HPDE6-E6E7 (cell line): ENCODE data around the gene MAP3K9.

Source experiments
- DNase-seq: peaks from one replicate; pipeline ENCODE4 v3.0.0; 2011; ENCODE audit warnings: missing footprints; ENCODE audit errors: extremely low spot score

MAP3K9 gene

DNA sequence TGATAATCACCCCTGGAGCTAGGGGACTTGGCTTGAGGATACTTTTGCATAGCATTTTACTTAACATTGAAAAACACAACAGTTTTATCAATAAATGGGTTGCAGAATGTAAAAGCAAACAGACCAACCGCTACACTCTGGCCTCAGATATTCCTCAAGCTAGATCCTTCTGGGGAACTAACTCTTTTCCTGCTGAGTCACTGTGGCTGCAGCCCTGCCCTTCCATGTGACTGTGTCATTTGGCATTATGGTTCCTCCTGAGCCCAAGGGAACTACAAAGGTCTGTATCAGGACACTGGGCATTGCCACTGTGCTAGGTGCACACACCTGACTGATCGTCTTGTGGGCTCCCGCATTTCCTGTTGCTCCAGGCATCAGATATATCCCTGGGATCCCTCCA lies 111.0 kb downstream of the MAP3K9 start:
- DNase-seq = peak; percentile 69

DNA sequence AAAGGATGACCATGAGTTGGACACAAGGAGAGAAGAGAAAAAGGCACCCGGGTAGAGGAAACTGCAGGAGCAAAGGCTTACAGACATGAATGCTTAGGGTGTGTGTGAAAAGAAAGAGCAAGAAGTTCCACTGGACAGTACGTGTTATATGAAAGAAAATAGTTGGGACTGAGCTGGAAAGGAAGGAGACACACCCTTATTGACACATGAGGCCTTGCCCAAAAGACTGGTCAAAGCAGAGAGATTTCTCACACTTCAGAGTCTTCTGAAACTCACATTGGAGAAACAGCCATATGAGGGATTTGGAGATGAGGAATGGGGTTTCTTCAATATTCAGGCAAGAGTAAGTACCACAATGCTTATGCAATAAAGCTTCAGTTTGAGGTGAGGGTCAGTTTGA lies 111.6 kb downstream of the MAP3K9 start:
- DNase-seq = no peak

DNA sequence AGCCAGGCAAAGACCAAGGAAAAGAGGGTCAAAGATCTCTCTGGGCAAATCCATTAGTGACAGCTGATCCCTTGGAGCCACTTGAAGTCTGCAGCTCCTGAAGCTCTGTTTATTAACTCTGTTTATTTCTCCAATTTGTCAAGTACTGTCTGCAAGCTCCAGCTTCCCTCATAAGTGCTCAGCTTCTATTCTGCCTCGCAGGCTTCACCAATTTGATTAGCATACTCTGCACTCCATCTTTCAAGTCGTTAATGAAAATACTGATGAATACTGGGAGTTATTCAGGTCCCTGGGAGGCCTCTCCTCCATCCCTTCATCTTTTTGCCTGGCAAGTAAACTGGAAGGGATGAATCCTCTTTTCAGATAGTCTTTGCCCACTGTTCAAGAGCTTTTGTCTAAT lies 113.3 kb downstream of the MAP3K9 start:
- no peak for DNase-seq

DNA sequence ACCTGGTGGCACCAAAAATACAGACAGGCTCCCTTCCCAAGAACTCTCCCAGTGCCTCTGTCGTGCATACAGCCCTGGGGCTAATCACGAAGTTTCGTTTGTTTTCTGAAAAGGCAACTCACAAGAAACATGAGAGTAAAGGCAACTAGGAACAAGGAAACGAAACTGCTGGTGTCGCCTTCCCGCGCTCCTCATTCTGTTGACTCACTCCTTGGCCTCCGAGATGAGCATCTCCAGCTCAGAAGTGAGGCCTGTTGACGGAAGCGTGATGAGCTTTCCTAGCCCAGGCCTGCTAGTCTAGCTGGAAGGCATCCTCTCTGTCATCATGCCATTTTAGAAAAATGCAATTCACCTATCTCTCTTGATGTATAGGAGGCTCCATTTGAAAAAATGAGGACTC lies 117.1 kb downstream of the MAP3K9 start:
- peak; percentile 61 for DNase-seq

DNA sequence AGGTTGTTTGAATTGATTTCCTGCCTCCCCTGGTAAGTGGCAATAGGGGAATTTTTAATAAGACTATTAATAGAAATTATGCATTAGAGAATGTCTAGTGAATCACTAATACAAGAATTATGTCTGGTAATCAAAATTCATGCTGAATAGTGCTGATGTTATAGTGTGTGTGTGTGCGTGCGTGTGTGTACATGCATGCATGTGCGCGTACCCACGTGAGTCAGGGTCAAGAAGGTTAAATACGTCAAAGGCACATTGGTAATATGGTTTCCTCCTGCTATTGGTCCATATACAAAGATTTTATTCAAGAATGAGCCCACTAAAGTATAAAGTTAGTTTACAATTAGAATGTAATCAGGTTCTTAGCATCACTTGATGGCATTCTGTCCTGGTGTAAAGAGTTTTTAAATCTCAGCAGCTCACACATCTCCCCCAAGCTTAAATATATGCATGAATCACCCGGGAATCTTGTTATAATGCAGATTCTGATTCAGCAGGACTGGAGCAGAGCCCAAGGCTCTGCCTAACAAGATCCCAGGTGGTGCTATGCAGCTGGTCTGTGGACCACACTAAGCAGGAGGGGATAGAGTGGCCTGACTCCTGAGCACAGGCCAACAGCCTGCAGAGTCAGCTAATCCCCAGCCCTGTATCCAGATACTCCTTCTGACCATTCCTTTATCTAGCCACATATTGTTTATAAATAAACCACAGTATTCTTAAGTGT lies 123.7 kb downstream of the MAP3K9 start:
- no peak for DNase-seq

DNA sequence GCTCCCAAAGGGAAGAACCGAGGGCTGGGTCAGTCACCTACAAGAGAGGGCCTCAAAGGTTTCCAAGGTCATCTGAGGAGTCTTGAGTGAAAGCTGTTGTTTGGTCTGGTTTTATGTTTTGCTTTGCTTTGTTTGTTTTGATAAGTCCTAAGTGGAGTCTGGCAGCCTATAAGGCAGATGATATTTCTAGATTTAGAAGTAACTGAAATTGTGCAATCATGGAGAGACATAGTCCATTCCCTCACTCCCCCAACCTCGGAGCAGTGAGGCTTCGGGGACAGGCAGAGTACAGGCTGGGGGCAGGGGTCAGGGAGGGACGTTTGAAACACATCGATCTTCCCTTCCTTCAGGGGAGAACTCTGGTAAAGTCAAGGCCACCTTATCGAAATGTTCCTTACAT lies 125.3 kb downstream of the MAP3K9 start:
- DNase-seq = no peak

DNA sequence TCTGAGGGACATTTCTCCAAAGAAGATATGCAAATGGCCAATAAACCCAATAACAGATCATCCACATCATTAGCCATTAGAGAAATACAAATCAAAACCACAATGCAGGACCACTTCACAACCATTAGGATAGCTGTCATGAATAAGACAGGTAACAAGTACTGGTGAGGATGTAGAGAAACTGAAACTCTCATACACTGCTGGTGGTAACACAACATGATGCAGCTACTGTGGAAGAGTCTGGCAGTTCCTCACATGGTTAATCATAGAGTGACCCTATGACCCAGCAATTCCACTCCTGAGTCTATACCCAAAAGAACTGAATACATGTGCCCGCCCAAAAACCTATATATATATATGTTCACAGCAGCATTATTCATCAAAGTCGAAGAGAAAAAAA lies 128.6 kb downstream of the MAP3K9 start:
- DNase-seq = no peak

DNA sequence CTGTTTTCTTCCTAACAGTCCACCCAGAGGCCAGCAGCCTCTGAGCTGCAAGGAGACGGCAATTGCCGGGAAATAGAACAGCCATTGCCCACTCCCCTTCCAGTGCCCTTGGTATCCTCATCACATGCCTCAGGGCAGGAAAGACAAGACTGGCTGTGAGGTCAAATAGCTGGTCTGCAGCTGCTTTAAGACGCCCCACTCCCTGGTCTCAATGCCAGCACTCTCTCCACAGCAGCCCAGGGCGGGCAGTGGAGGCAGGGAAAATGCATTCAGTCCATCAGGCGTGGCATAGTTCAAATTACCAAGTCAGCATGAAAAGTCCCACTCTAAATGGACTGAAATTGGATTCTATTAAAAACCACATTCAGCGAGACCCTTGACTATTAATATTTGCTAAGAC lies 132.0 kb downstream of the MAP3K9 start:
- no peak for DNase-seq
